Hepatocyte (in vitro differentiated cells): ENCODE data around the gene KIF3B. TPM values are rescaled to one million over a fixed set of nuclear protein-coding genes. Genes with fewer than 3 reads are reported as not detected.

Source experiments
- DNase-seq: peaks from one replicate; pipeline ENCODE4 v3.0.0-alpha.2; 2016; ENCODE audit warnings: low spot score
- H2AFZ ChIP-seq: fragments of 200-600 bp; sonication (generic); 2 replicates; pipeline ENCODE4 v1.6.0; 2016; ENCODE audit warnings: antibody characterized with exemption, mild to moderate bottlenecking
- H3K27ac ChIP-seq: fragments of 200-600 bp; sonication (generic); 2 replicates; pipeline ENCODE4 v1.5.1; 2016; ENCODE audit warnings: mild to moderate bottlenecking
- H3K27me3 ChIP-seq: fragments of 200-600 bp; sonication (generic); 2 replicates; pipeline ENCODE4 v1.6.1; 2016
- H3K36me3 ChIP-seq: fragments of 200-600 bp; sonication (generic); replicated peaks from 2 replicates; pipeline ENCODE4 v1.5.1; 2016; ENCODE audit warnings: low read depth; ENCODE audit not compliant: insufficient read depth
- H3K4me1 ChIP-seq: fragments of 200-600 bp; sonication (generic); 2 replicates; pipeline ENCODE4 v1.5.1; 2016; ENCODE audit warnings: mild to moderate bottlenecking, moderate library complexity; ENCODE audit not compliant: insufficient read depth
- H3K4me2 ChIP-seq: fragments of 200-600 bp; sonication (generic); 2 replicates; pipeline ENCODE4 v1.6.0; 2016
- H3K4me3 ChIP-seq: fragments of 200-600 bp; sonication (generic); 2 replicates; pipeline ENCODE4 v1.5.1; 2016; ENCODE audit warnings: mild to moderate bottlenecking
- H3K79me2 ChIP-seq: fragments of 200-600 bp; sonication (generic); 2 replicates; pipeline ENCODE4 v1.6.0; 2017; ENCODE audit warnings: mild to moderate bottlenecking
- H3K9me2 ChIP-seq: fragments of 200-600 bp; sonication (generic); replicated peaks from 2 replicates; pipeline ENCODE4 v1.6.0; 2017; ENCODE audit warnings: mild to moderate bottlenecking; ENCODE audit not compliant: insufficient read depth
- H3K9me3 ChIP-seq: fragments of 200-600 bp; sonication (generic); 2 replicates; pipeline ENCODE4 v1.5.1; 2016; ENCODE audit warnings: low read depth, mild to moderate bottlenecking
- H4K20me1 ChIP-seq: fragments of 200-600 bp; sonication (generic); 2 replicates; pipeline ENCODE4 v1.6.0; 2016; ENCODE audit warnings: mild to moderate bottlenecking; ENCODE audit not compliant: insufficient read depth, poor library complexity, severe bottlenecking
- CTCF ChIP-seq: fragments of 200-600 bp; sonication (generic); IDR thresholded peaks from 2 replicates; pipeline ENCODE4 v1.5.1; 2016; ENCODE audit warnings: antibody characterized with exemption, mild to moderate bottlenecking; ENCODE audit not compliant: poor library complexity
- EZH2 ChIP-seq: fragments of 200-600 bp; sonication (generic); IDR thresholded peaks from 2 replicates; pipeline ENCODE4 v1.6.1; 2016; ENCODE audit warnings: antibody characterized with exemption, mild to moderate bottlenecking, borderline replicate concordance
- EZH2phosphoT487 ChIP-seq: fragments of 200-600 bp; sonication (generic); IDR thresholded peaks from one replicate; pipeline ENCODE4 v1.6.1; 2018; ENCODE audit warnings: antibody characterized with exemption, mild to moderate bottlenecking, low read depth, moderate library complexity; ENCODE audit not compliant: unreplicated experiment, severe bottlenecking
- WGBS: methylation state at CpG from one replicate; pipeline ENCODE4 v1.1.6; 2016; ENCODE audit warnings: low lambda C conversion rate; ENCODE audit errors: missing lambda C conversion rate; 5-methylcytosine and 5-hydroxymethylcytosine counted together
- polyA plus RNA-seq: library from polyadenylated mRNA; unstranded; fragments of >200 nt; fragmentation: Nextera tagmentation; extraction: Ambion mirVana; gene quantifications from 2 replicates; pipeline ENCODE4 v1.2.1, GENCODE V29; 2016
- total RNA-seq: library from RNA; depleted of rRNA; stranded (reverse); fragments of >200 nt; gene quantifications from 2 replicates; pipeline ENCODE4 v1.2.3, GENCODE V29; 2014

Gene KIF3B
- total and polyA plus RNA-seq, 2 experiments from 2014 or later = 11.7 to 32.0 TPM

GRCh38 chr20:32304131-32304746 is 26.8 kb downstream of the KIF3B start:
- no peaks in the 10 kb centered on the region for H3K9me2 ChIP-seq
- WGBS = 86% methylated on average over 2 of the region's 2 CpGs

GRCh38 chr20:32312718-32313424 is 35.4 kb downstream of the KIF3B start:
- Histone ChIP-seq H3K79me2 (peaks cover 30% of the 10 kb centered on the region), H3K27ac (no peak overlapping the region), H3K9me2 (no peaks in the 10 kb centered on the region), H2AFZ (no peak overlapping the region), H3K9me3 (no peaks in the 10 kb centered on the region), H4K20me1 (no peaks in the 10 kb centered on the region), H3K4me2 (no peak overlapping the region), H3K4me1 (no peaks in the 10 kb centered on the region), H3K27me3 (no peaks in the 10 kb centered on the region), H3K36me3 (no peaks in the 10 kb centered on the region), H3K4me3 (no peak overlapping the region)
- WGBS = 91% methylated on average over 3 of the region's 3 CpGs
- DNase-seq = no peak
- no peak for TF ChIP-seq CTCF
- no peak for TF ChIP-seq EZH2phosphoT487
- TF ChIP-seq EZH2 = no peak

More at GRCh38 chr20:32304131-32304746, 26.8 kb downstream of the KIF3B start:
- H3K79me2 ChIP-seq = peaks cover 81% of the 10 kb centered on the region
- no peak for TF ChIP-seq EZH2phosphoT487
- no peaks in the 10 kb centered on the region for H3K36me3 ChIP-seq
- peaks cover 9% of the 10 kb centered on the region for H3K4me1 ChIP-seq
- H3K4me2 ChIP-seq = no peak overlapping the region
- H3K9me3 ChIP-seq = no peaks in the 10 kb centered on the region
- no peaks in the 10 kb centered on the region for H4K20me1 ChIP-seq
- no peak overlapping the region for H3K27ac ChIP-seq
- no peak overlapping the region for H2AFZ ChIP-seq
- no peak for DNase-seq
- no peak overlapping the region for H3K4me3 ChIP-seq
- H3K27me3 ChIP-seq = no peaks in the 10 kb centered on the region

- Histone ChIP-seq H3K27ac (no peak overlapping the region), H3K4me2 (no peak overlapping the region), H3K36me3 (no peaks in the 10 kb centered on the region), H3K79me2 (peaks cover 20% of the 10 kb centered on the region), H3K9me3 (no peaks in the 10 kb centered on the region), H3K4me1 (no peaks in the 10 kb centered on the region), H3K4me3 (no peak overlapping the region), H2AFZ (no peak overlapping the region), H3K27me3 (no peaks in the 10 kb centered on the region), H3K9me2 (no peaks in the 10 kb centered on the region), H4K20me1 (no peaks in the 10 kb centered on the region)
- 65% methylated on average over 1 of the region's 1 CpG for WGBS
- no peak for DNase-seq
- TF ChIP-seq EZH2phosphoT487 = no peak
- no peak for TF ChIP-seq CTCF
- TF ChIP-seq EZH2 = no peak
These were observed 37.3 kb downstream of the KIF3B start for GRCh38 chr20:32314768-32315167.

- Histone ChIP-seq H3K27me3 (no peaks in the 10 kb centered on the region), H3K9me3 (no peaks in the 10 kb centered on the region), H3K27ac (no peak overlapping the region), H3K36me3 (no peaks in the 10 kb centered on the region), H3K4me2 (no peak overlapping the region), H4K20me1 (no peaks in the 10 kb centered on the region), H3K4me3 (no peak overlapping the region), H3K9me2 (no peaks in the 10 kb centered on the region), H2AFZ (no peak overlapping the region), H3K79me2 (peaks cover 20% of the 10 kb centered on the region), H3K4me1 (no peaks in the 10 kb centered on the region)
- 94% methylated on average over 3 of the region's 3 CpGs for WGBS
- TF ChIP-seq CTCF = no peak
- TF ChIP-seq EZH2phosphoT487 = no peak
- TF ChIP-seq EZH2 = no peak
- no peak for DNase-seq
These were observed 37.9 kb downstream of the KIF3B start for GRCh38 chr20:32315399-32315798.
